ENCODE measurements around the gene CCL14.

DNA sequence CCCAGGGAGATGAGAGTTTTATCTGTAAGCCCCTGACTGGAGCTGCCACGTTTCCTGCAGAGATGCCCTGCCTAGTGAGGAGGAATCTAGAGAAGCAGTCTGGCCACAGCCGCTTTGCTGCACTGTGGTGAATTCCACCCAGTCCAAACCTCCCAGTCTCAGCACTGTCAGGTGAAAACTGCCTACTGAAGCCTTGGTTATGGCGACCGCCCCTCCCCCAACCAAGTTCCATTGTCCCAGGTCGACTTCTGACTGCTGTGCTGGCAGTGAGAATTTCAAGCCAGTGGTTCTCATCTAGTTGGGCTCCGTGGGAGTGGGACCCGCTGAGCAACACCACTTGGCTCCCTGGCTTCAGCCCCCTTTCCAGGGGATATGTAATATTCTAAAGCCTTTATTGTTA is 32.8 kb downstream of the CCL14 start:
- TF ChIP-seq, protein P1, sequence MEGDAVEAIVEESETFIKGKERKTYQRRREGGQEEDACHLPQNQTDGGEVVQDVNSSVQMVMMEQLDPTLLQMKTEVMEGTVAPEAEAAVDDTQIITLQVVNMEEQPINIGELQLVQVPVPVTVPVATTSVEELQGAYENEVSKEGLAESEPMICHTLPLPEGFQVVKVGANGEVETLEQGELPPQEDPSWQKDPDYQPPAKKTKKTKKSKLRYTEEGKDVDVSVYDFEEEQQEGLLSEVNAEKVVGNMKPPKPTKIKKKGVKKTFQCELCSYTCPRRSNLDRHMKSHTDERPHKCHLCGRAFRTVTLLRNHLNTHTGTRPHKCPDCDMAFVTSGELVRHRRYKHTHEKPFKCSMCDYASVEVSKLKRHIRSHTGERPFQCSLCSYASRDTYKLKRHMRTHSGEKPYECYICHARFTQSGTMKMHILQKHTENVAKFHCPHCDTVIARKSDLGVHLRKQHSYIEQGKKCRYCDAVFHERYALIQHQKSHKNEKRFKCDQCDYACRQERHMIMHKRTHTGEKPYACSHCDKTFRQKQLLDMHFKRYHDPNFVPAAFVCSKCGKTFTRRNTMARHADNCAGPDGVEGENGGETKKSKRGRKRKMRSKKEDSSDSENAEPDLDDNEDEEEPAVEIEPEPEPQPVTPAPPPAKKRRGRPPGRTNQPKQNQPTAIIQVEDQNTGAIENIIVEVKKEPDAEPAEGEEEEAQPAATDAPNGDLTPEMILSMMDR (IDR thresholded peaks at IDR 0.05): no peak
- no peak for TF ChIP-seq POLR2A (IDR thresholded peaks at IDR 0.05)

All from lower leg skin (tissue), 3 donors.